Heart left ventricle (tissue), 16 donors: ENCODE data around the gene FOXN3. TPM values are rescaled to one million over a fixed set of nuclear protein-coding genes. Genes with fewer than 3 reads are reported as not detected.

Experiments used
- ATAC-seq, 4 donors: fragments of 200-7000 bp; cut with Tn5 transposase; one replicate each; pipeline ENCODE4 v1.9.1; 2020 to 2022; ENCODE audit warnings: moderate library complexity in 4 of 4, mild to moderate bottlenecking in 3 of 4, moderate number of reproducible peaks in 1 of 4
- DNase-seq, 5 donors: peaks; one replicate each; pipeline ENCODE4 v3.0.0-alpha.2; 2020
- H3K27ac ChIP-seq, 12 donors: fragments of 200-600 bp; sonication (generic) in 4 of 12; one replicate each; pipeline versions ENCODE4 v1.5.0 to v1.8.0; 2016 to 2022; ENCODE audit warnings: mild to moderate bottlenecking in 2 of 12
- H3K27me3 ChIP-seq, 9 donors: fragments of 200-600 bp; sonication (generic) in 2 of 9; one replicate each; pipeline versions ENCODE4 v1.5.1 to v1.8.0; 2016 to 2022; ENCODE audit warnings: mild to moderate bottlenecking in 3 of 9
- H3K36me3 ChIP-seq, 9 donors: fragments of 200-600 bp; sonication (generic) in 2 of 9; one replicate each; pipeline versions ENCODE4 v1.5.0 to v1.8.0; 2018 to 2022; ENCODE audit warnings: mild to moderate bottlenecking in 2 of 9
- H3K4me1 ChIP-seq, 12 donors: fragments of 200-600 bp; sonication (generic) in 4 of 12; one replicate each; pipeline versions ENCODE4 v1.5.0 to v1.8.0; 2016 to 2022; ENCODE audit warnings: mild to moderate bottlenecking in 3 of 12
- H3K4me3 ChIP-seq, 12 donors: fragments of 200-600 bp; sonication (generic) in 4 of 12; one replicate each; pipeline versions ENCODE4 v1.5.0 to v1.8.0; 2017 to 2022; ENCODE audit warnings: mild to moderate bottlenecking in 9 of 12, moderate library complexity in 4 of 12
- H3K9me3 ChIP-seq, 12 donors: fragments of 200-600 bp; sonication (generic) in 4 of 12; one replicate each; pipeline versions ENCODE4 v1.5.0 to v1.8.0; 2016 to 2022; ENCODE audit warnings: mild to moderate bottlenecking in 1 of 12
- CTCF ChIP-seq, 12 donors: fragments of 200-600 bp; sonication (generic) in 4 of 12; IDR thresholded peaks; one replicate each; pipeline versions ENCODE4 v1.5.0 to v1.8.0; 2018 to 2022; ENCODE audit warnings: antibody characterized with exemption in 12 of 12, mild to moderate bottlenecking in 5 of 12
- POLR2A ChIP-seq, 2 donors: fragments of 450-650 bp; IDR thresholded peaks; one replicate each; pipeline ENCODE4 v1.6.1; 2017; ENCODE audit warnings: antibody characterized with exemption in 2 of 2, mild to moderate bottlenecking in 2 of 2, moderate library complexity in 2 of 2
- WGBS, 4 donors: extraction: QIAGEN DNeasy Blood & Tissue Kit in 2 of 4; methylation state at CpG; one replicate each; pipeline versions ENCODE4 v1.1.5 to v1.1.7; 2013 to 2018; 5-methylcytosine and 5-hydroxymethylcytosine counted together
- intact Hi-C, 10 donors: fragments of 100-400 bp; cut with DNase I; formaldehyde crosslinking; loops; one replicate each; pipeline versions ENCODE4 v1.11.1 to v1.14.2; 2022
- polyA plus RNA-seq, 2 donors: library from polyadenylated mRNA; stranded (reverse); fragments of 200-250 nt; gene quantifications; one replicate each; pipeline ENCODE4 v1.2.3, GENCODE V29; 2013
- total RNA-seq, 9 donors: library from RNA; depleted of rRNA in 2 of 9; stranded (reverse); fragments of >200 nt in 2 of 9; fragmentation: NEBNext Ultra II Directional in 3 of 9; extraction: Animal tissue kit (Norgen Biotek cat#: 25700) in 3 of 9; gene quantifications; one replicate each; pipeline versions ENCODE4 v1.1.0 to v1.2.4, GENCODE V29; 2016 to 2023
- donor health status: ischemic (EF 13 %, LVEDD 7.1; RV severe dilation, severe dysfunction).
- donor health status: healthy with polysubstance abuse.
- donor health status: DM: no; HTN: yes; CAD: no.
- donor health status: DM: no; HTN: no; CAD: no.
- donor health status: ischemic (EF 25% LVEDD 6.9; RV normal size, moderate dysfunction).
- donor health status: ischemic (EF 25% LVEDD 5.7; RV mildly dilated, moderate dysfunction).
- donor health status: healthy.
- donor health status: DM: yes; HTN: yes; CAD: no.
- donor health status: ischemic (EF 35%, LVEDD 5.7; RV mildly dilated, moderate dysfunction).
- donor health status: nonischemic (EF 11% LVEDD 7.7; RV severe dilation, severe dysfunction).
- donor health status: DM: yes; HTN: yes; CAD: no.
- donor health status: PGD.
- donor health status: ischemic (EF 29% LVEDD 5.4; RV normal size, mild dysfunction).
- donor health status: nonischemic (EF 23%, LVEDD 6.1; RV moderate dilation, normal function).

FOXN3 gene
- total and polyA plus RNA-seq, 11 donors: 24.4 to 161 (median 111) TPM

GRCh38 chr14:89325299-89325883 is 91.6 kb downstream of the FOXN3 start:
- WGBS, 4 donors: 89 to 100% (median 96%) methylated on average over 1 to 2 of the region's 2 CpGs
- peaks cover 0 to 32% (median 10%) of the 10 kb centered on the region in 12 donors for H3K4me1 ChIP-seq
- intact Hi-C loops: no loop called here
- H3K4me3 ChIP-seq: no peak overlapping the region
- peaks cover 0 to 10% (median 2%) of the 10 kb centered on the region in 9 donors for H3K36me3 ChIP-seq
- H3K27me3 ChIP-seq: no peaks in the 10 kb centered on the region
- no peak overlapping the region for H3K27ac ChIP-seq
- H3K9me3 ChIP-seq: no peaks in the 10 kb centered on the region
- TF ChIP-seq POLR2A (IDR thresholded peaks at IDR 0.05) (no peak), CTCF (IDR thresholded peaks at IDR 0.05) (no peak)
- DNase-seq (no peak), ATAC-seq (no peak)

- Histone ChIP-seq H3K4me1 (peaks cover 0 to 26% (median 7%) of the 10 kb centered on the region in 12 donors), H3K27ac (no peak overlapping the region), H3K9me3 (no peaks in the 10 kb centered on the region), H3K27me3 (no peaks in the 10 kb centered on the region), H3K4me3 (no peak overlapping the region), H3K36me3 (peaks cover 0 to 10% (median 2%) of the 10 kb centered on the region in 9 donors)
- DNase-seq (no peak), ATAC-seq (no peak)
- intact Hi-C loops: no loop called here
- TF ChIP-seq CTCF (IDR thresholded peaks at IDR 0.05): no peak
- TF ChIP-seq POLR2A (IDR thresholded peaks at IDR 0.05): no peak
- WGBS, 4 donors: 90 to 94% (median 92%) methylated on average over 9 of the region's 9 CpGs
These were observed 92.3 kb downstream of the FOXN3 start for GRCh38 chr14:89324501-89325298.

- intact Hi-C loops: no loop called here
- 65 to 78% (median 70%) methylated on average over 6 of the region's 6 CpGs for WGBS, 4 donors
- no peaks in the 10 kb centered on the region for H3K27me3 ChIP-seq
- DNase-seq (no peak), ATAC-seq (no peak)
- no peak overlapping the region for H3K27ac ChIP-seq
- H3K36me3 ChIP-seq: peaks cover 0 to 8% (median 0%) of the 10 kb centered on the region in 9 donors
- TF ChIP-seq CTCF (IDR thresholded peaks at IDR 0.05): no peak
- no peak overlapping the region for H3K4me3 ChIP-seq
- peaks cover 0 to 32% (median 4%) of the 10 kb centered on the region in 12 donors for H3K4me1 ChIP-seq
- peaks cover 0 to 4% (median 0%) of the 10 kb centered on the region in 12 donors for H3K9me3 ChIP-seq
These were observed 96.5 kb downstream of the FOXN3 start for GRCh38 chr14:89320381-89321000.

- Histone ChIP-seq H3K4me1 (peaks cover 0 to 36% (median 4%) of the 10 kb centered on the region in 12 donors), H3K9me3 (peaks cover 0 to 4% (median 0%) of the 10 kb centered on the region in 12 donors), H3K36me3 (peaks cover 0 to 8% (median 0%) of the 10 kb centered on the region in 9 donors), H3K27ac (no peak overlapping the region), H3K4me3 (no peak overlapping the region), H3K27me3 (no peaks in the 10 kb centered on the region)
- intact Hi-C loops: loop anchor here in 2 of 10 donors (5.0 to 10.0 kb wide), 2 partner anchors 33 to 85 kb away; no protein-coding TSS in a partner anchor
- ATAC-seq (no peak), DNase-seq (no peak)
- WGBS, 4 donors: 97 to 99% (median 98%) methylated on average over 4 of the region's 4 CpGs
- TF ChIP-seq POLR2A (IDR thresholded peaks at IDR 0.05) (no peak), CTCF (IDR thresholded peaks at IDR 0.05) (no peak)
These were observed 97.3 kb downstream of the FOXN3 start for GRCh38 chr14:89319687-89320086.
